SK-N-SH (cell line): ENCODE measurements around the gene OR2T10. TPM values are rescaled to one million over a fixed set of nuclear protein-coding genes. Genes with fewer than 3 reads are reported as not detected.

Experiments used
- CTCF ChIA-PET: fragments of 300-600, 350-600 bp; formaldehyde crosslinking; extraction: SDS; loops from one replicate; lab custom pipeline; 2021; lab: Yijun Ruan, JAX
- POLR2A ChIA-PET: fragments of 350-600 bp; sonication (Branson Sonifier 250); formaldehyde crosslinking; extraction: SDS; loops from one replicate; lab custom pipeline; 2020; ENCODE audit warnings: antibody characterized with exemption, inconsistent platforms; lab: Yijun Ruan, JAX
- DNase-seq: peaks from one replicate; pipeline ENCODE4 v3.0.0; 2012
- H2AFZ ChIP-seq: fragments of 200-600 bp; sonication (generic); 2 replicates; pipeline ENCODE4 v1.8.1; 2016; ENCODE audit warnings: antibody characterized with exemption, mild to moderate bottlenecking, low read depth
- H3F3A ChIP-seq: fragments of 200-600 bp; sonication (generic); replicated peaks from 2 replicates; pipeline ENCODE3; 2016; ENCODE audit warnings: antibody characterized with exemption, mild to moderate bottlenecking; ENCODE audit not compliant: insufficient read depth
- H3K27ac ChIP-seq, 2 experiments: fragments of 200-500 bp in 1 of 2; fragments of 200-600 bp in 1 of 2; sonication (Bioruptor generic) in 1 of 2; sonication (generic), shearing (Covaris generic) in 1 of 2; 2 replicates each; pipeline versions ENCODE4 v1.5.1 to v1.6.1; 2014 to 2016; ENCODE audit warnings: low read depth in 2 of 2, inconsistent platforms in 1 of 2, low read length in 1 of 2, mild to moderate bottlenecking in 1 of 2, mixed read lengths in 1 of 2
- H3K27me3 ChIP-seq: fragments of 200-600 bp; sonication (generic), shearing (Covaris generic); 2 replicates; pipeline ENCODE4 v1.6.1; 2016; ENCODE audit warnings: mixed run types; ENCODE audit not compliant: insufficient read depth
- H3K36me3 ChIP-seq, 2 experiments: fragments of 200-500 bp in 1 of 2; fragments of 200-600 bp in 1 of 2; sonication (Bioruptor generic) in 1 of 2; sonication (generic) in 1 of 2; replicated peaks in 1 of 2; 2 replicates each; pipeline versions ENCODE3 to v1.5.1; 2014 to 2016; ENCODE audit warnings: low read length in 1 of 2, mild to moderate bottlenecking in 1 of 2; ENCODE audit not compliant: insufficient read depth in 2 of 2, control insufficient read depth in 1 of 2
- H3K4me1 ChIP-seq, 2 experiments: fragments of 200-500 bp in 1 of 2; fragments of 200-600 bp in 1 of 2; sonication (Bioruptor generic) in 1 of 2; sonication (generic), shearing (Covaris generic) in 1 of 2; 2 replicates each; pipeline versions ENCODE4 v1.5.1 to v1.6.1; 2014 to 2016; ENCODE audit warnings: low read depth in 1 of 2, low read length in 1 of 2, mixed run types in 1 of 2; ENCODE audit not compliant: insufficient read depth in 2 of 2, control insufficient read depth in 1 of 2
- H3K4me2 ChIP-seq: fragments of 200-600 bp; sonication (generic), shearing (Covaris generic); 2 replicates; pipeline ENCODE4 v1.6.1; 2017; ENCODE audit warnings: mixed run types
- H3K4me3 ChIP-seq, 2 experiments: fragments of 200-500 bp in 1 of 2; fragments of 200-600 bp in 1 of 2; sonication (Bioruptor generic) in 1 of 2; sonication (generic), shearing (Covaris generic) in 1 of 2; 2 replicates each; pipeline versions ENCODE4 v1.5.1 to v1.8.1; 2014 to 2016; ENCODE audit warnings: low read depth in 2 of 2, inconsistent platforms in 1 of 2, low read length in 1 of 2, mild to moderate bottlenecking in 1 of 2, mixed read lengths in 1 of 2, moderate library complexity in 1 of 2
- H3K79me2 ChIP-seq: fragments of 200-600 bp; sonication (generic); 2 replicates; pipeline ENCODE4 v1.8.1; 2017; ENCODE audit warnings: mild to moderate bottlenecking; ENCODE audit not compliant: insufficient read depth
- H3K9ac ChIP-seq: fragments of 200-600 bp; sonication (generic); 2 replicates; pipeline ENCODE4 v1.6.1; 2017; ENCODE audit warnings: mixed run types
- H3K9me2 ChIP-seq: fragments of 200-600 bp; sonication (generic); 2 replicates; pipeline ENCODE4 v1.6.1; 2017; ENCODE audit warnings: mixed run types
- H3K9me3 ChIP-seq: fragments of 200-600 bp; sonication (generic); 2 replicates; pipeline ENCODE4 v1.6.1; 2017; ENCODE audit warnings: mixed run types, mild to moderate bottlenecking, moderate library complexity
- H4K20me1 ChIP-seq: fragments of 200-600 bp; sonication (generic); 2 replicates; pipeline ENCODE4 v1.6.1; 2017; ENCODE audit warnings: mild to moderate bottlenecking, mixed run types; ENCODE audit not compliant: insufficient read depth
- CHD2 ChIP-seq: fragments of 150-350 bp; IDR thresholded peaks from 2 replicates; pipeline ENCODE4 v1.6.1; 2018; ENCODE audit warnings: low read length; ENCODE audit not compliant: partially characterized antibody
- ELF1 ChIP-seq: IDR thresholded peaks from 2 replicates; pipeline ENCODE4 v1.4.0; 2012
- EP300 ChIP-seq, 2 experiments: IDR thresholded peaks; 2 replicates each; pipeline versions ENCODE4 v1.4.0 to v1.6.1; 2012; ENCODE audit warnings: borderline replicate concordance in 1 of 2, low read depth in 1 of 2, low read length in 1 of 2
- EZH2phosphoT487 ChIP-seq: fragments of 200-600 bp; sonication (generic); IDR thresholded peaks from 2 replicates; pipeline ENCODE4 v1.6.1; 2017; ENCODE audit warnings: low read depth, mixed run types, mild to moderate bottlenecking, antibody characterized with exemption, moderate library complexity, borderline replicate concordance
- FOXJ3 ChIP-seq: sonication (generic); formaldehyde crosslinking; IDR thresholded peaks from 2 replicates; pipeline ENCODE4 v1.5.1; 2020; ENCODE audit warnings: mild to moderate bottlenecking, missing genetic modification reagents
- FOXM1 ChIP-seq: IDR thresholded peaks from 2 replicates; pipeline ENCODE4 v1.4.0; 2012; ENCODE audit warnings: low read depth, mild to moderate bottlenecking
- GABPA ChIP-seq: IDR thresholded peaks from 2 replicates; pipeline ENCODE4 v1.4.0; 2012; ENCODE audit warnings: low read depth, mild to moderate bottlenecking
- GATA2 ChIP-seq: sonication (generic); formaldehyde crosslinking; IDR thresholded peaks from 2 replicates; pipeline ENCODE4 v1.5.0; 2020; ENCODE audit warnings: mild to moderate bottlenecking, missing genetic modification reagents
- IRF3 ChIP-seq: fragments of 150-350 bp; IDR thresholded peaks from 2 replicates; pipeline ENCODE4 v1.6.1; 2016; ENCODE audit warnings: mild to moderate bottlenecking, low read depth, low read length
- JUND ChIP-seq: IDR thresholded peaks from 2 replicates; pipeline ENCODE4 v1.4.0; 2012
- MEF2A ChIP-seq: IDR thresholded peaks from 2 replicates; pipeline ENCODE4 v1.4.0; 2012; ENCODE audit warnings: low read depth, borderline replicate concordance
- MXI1 ChIP-seq: IDR thresholded peaks from 2 replicates; pipeline ENCODE4 v1.6.1; 2012; ENCODE audit warnings: mild to moderate bottlenecking, low read depth, low read length, improper control_type of control experiment
- NFIC ChIP-seq: IDR thresholded peaks from 2 replicates; pipeline ENCODE4 v1.4.0; 2012; ENCODE audit warnings: borderline replicate concordance
- POLR2AphosphoS5 ChIP-seq: IDR thresholded peaks from 2 replicates; pipeline ENCODE4 v1.6.1; 2012; ENCODE audit warnings: low read depth, low read length
- REST ChIP-seq: IDR thresholded peaks from 2 replicates; pipeline ENCODE4 v1.6.1; 2012; ENCODE audit warnings: mild to moderate bottlenecking, low read depth, low read length, moderate library complexity
- TAF1 ChIP-seq: IDR thresholded peaks from 2 replicates; pipeline ENCODE4 v1.6.1; 2012; ENCODE audit warnings: low read depth, mild to moderate bottlenecking, low read length, moderate library complexity, borderline replicate concordance
- TCF12 ChIP-seq: IDR thresholded peaks from 2 replicates; pipeline ENCODE4 v1.4.0; 2012
- TEAD4 ChIP-seq: IDR thresholded peaks from 2 replicates; pipeline ENCODE4 v1.4.0; 2012; ENCODE audit warnings: mild to moderate bottlenecking, borderline replicate concordance; ENCODE audit not compliant: insufficient read depth
- USF1 ChIP-seq: IDR thresholded peaks from 2 replicates; pipeline ENCODE4 v1.4.0; 2012; ENCODE audit warnings: low read depth, borderline replicate concordance
- WGBS: methylation state at CpG from one replicate; pipeline ENCODE4 v1.1.6; 2017; ENCODE audit warnings: low lambda C conversion rate; 5-methylcytosine and 5-hydroxymethylcytosine counted together
- polyA plus RNA-seq, 3 experiments: library from polyadenylated mRNA; depleted of rRNA; stranded (reverse); fragments of >200 nt; gene quantifications; 2 replicates each; pipeline ENCODE4 v1.2.3, GENCODE V29; 2012

OR2T10 gene
- polyA plus RNA-seq, 1 of the 3 experiments (the other 2 are of a cell fraction) = not detected

- ChIA-PET CTCF (no interaction called here), POLR2A (no interaction called here)
- 5% methylated on average over 8 of the region's 8 CpGs for WGBS
- Histone ChIP-seq H3F3A (no peaks in the 10 kb centered on the region), H4K20me1 (no peaks in the 10 kb centered on the region), H3K27me3 (no peaks in the 10 kb centered on the region), H3K9me3 (no peaks in the 10 kb centered on the region), H3K4me2 (no peak overlapping the region), H3K4me1 (no peaks in the 10 kb centered on the region), H3K9ac (no peak overlapping the region), H3K36me3 (no peaks in the 10 kb centered on the region), H3K9me2 (no peaks in the 10 kb centered on the region), H3K4me3 (no peak overlapping the region), H3K79me2 (no peaks in the 10 kb centered on the region), H2AFZ (0 out of 2 replicates have a peak overlapping the region, but pooled peaks have one; percentile 9), H3K27ac (no peak overlapping the region)
- TF ChIP-seq CHD2 = no peak
- no peak for TF ChIP-seq REST
- no peak for TF ChIP-seq USF1
- TF ChIP-seq TEAD4 = no peak
- TF ChIP-seq MEF2A = no peak
- TF ChIP-seq TCF12 = no peak
- no peak for DNase-seq
These were observed 1.9 kb upstream of the OR2T10 start for GRCh38 chr1:248599396-248599795.

GRCh38 chr1:248596615-248597014 is 885 bp downstream of the OR2T10 start:
- Histone ChIP-seq H3K9ac (no peak overlapping the region), H2AFZ (no peak overlapping the region), H3K36me3 (no peaks in the 10 kb centered on the region), H3K27me3 (no peaks in the 10 kb centered on the region; the same call in 1 of the 2 replicates), H3K9me2 (no peaks in the 10 kb centered on the region), H3K9me3 (no peaks in the 10 kb centered on the region), H3K4me2 (no peak overlapping the region), H3K4me1 (no peaks in the 10 kb centered on the region), H3K27ac (no peak overlapping the region), H3F3A (no peaks in the 10 kb centered on the region), H3K4me3 (no peak overlapping the region), H4K20me1 (no peaks in the 10 kb centered on the region), H3K79me2 (no peaks in the 10 kb centered on the region)
- ChIA-PET POLR2A (no interaction called here), CTCF (no interaction called here)
- DNase-seq = no peak
- WGBS = 3% methylated on average over 2 of the region's 2 CpGs
- TF ChIP-seq FOXM1 (no peak), REST (no peak), USF1 (no peak), ELF1 (no peak), EZH2phosphoT487 (no peak), TAF1 (no peak), NFIC (no peak), JUND (no peak), GABPA (no peak), GATA2 (no peak), POLR2AphosphoS5 (no peak), MXI1 (no peak), EP300 (IDR thresholded peaks at IDR 0.05; ENCODE audit: borderline replicate concordance in 1 of 2, low read depth in 1 of 2, low read length in 1 of 2) (no peak), IRF3 (no peak), FOXJ3 (CRISPR knock-in tag) (no peak)
